GM10266 (cell line): Measurements from ENCODE around the gene EVPLL.

Experiments
- DNase-seq: peaks from one replicate; pipeline ENCODE4 v3.0.0; 2012; ENCODE audit errors: extremely low spot score
- TF ChIP-seq, protein P1 (sequence below): IDR thresholded peaks from 2 replicates; pipeline ENCODE4 v1.5.1; 2012; ENCODE audit warnings: mild to moderate bottlenecking, low read depth; ENCODE audit not compliant: control insufficient read depth, insufficient read depth; ENCODE audit errors: missing control alignments

The EVPLL gene

GRCh38 chr17:18353541-18353940 lies 24.0 kb upstream of the EVPLL start:
- TF ChIP-seq, protein P1, sequence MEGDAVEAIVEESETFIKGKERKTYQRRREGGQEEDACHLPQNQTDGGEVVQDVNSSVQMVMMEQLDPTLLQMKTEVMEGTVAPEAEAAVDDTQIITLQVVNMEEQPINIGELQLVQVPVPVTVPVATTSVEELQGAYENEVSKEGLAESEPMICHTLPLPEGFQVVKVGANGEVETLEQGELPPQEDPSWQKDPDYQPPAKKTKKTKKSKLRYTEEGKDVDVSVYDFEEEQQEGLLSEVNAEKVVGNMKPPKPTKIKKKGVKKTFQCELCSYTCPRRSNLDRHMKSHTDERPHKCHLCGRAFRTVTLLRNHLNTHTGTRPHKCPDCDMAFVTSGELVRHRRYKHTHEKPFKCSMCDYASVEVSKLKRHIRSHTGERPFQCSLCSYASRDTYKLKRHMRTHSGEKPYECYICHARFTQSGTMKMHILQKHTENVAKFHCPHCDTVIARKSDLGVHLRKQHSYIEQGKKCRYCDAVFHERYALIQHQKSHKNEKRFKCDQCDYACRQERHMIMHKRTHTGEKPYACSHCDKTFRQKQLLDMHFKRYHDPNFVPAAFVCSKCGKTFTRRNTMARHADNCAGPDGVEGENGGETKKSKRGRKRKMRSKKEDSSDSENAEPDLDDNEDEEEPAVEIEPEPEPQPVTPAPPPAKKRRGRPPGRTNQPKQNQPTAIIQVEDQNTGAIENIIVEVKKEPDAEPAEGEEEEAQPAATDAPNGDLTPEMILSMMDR = no peak
- no peak for DNase-seq

DNA sequence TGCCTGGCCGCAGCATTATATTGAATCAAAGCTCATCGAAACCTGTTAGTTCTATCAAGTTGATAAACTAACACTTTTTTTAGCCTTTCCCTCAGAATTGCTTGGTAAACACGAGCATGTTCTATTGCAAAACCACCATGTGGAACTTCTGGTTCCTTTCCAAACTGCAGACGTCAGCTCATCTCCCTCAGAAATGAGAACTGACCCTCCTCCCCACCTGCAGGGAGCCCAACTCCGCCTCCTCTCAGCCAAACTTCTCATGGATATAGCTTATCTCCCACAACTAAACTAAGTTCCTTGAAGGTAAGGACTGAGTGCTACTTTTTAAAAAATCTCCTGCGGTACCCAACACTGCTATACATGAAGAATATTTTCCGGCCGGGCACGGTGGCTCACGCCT lies 21.0 kb upstream of the EVPLL start:
- TF ChIP-seq, protein P1 = no peak
- no peak for DNase-seq

DNA sequence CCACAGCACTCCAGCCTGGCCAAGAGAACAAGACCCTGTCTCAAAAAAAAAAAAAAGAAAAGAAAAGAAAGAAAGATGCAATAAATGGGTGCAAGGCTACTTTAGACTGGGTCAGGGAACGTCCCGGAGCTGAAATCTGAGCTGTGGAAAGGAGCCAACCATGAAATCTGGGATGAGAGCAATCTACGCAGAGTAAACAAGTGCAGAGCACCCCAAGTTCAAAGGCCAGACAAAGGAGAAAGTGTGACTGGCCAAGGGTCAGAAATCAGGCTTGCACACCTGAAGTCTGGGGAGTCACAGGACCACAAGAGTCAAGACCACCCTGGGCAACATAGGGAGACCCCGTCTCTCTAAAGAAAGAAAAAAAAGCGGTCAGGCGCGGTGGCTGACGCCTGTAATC lies 17.1 kb upstream of the EVPLL start:
- TF ChIP-seq, protein P1 = no peak
- no peak for DNase-seq

DNA sequence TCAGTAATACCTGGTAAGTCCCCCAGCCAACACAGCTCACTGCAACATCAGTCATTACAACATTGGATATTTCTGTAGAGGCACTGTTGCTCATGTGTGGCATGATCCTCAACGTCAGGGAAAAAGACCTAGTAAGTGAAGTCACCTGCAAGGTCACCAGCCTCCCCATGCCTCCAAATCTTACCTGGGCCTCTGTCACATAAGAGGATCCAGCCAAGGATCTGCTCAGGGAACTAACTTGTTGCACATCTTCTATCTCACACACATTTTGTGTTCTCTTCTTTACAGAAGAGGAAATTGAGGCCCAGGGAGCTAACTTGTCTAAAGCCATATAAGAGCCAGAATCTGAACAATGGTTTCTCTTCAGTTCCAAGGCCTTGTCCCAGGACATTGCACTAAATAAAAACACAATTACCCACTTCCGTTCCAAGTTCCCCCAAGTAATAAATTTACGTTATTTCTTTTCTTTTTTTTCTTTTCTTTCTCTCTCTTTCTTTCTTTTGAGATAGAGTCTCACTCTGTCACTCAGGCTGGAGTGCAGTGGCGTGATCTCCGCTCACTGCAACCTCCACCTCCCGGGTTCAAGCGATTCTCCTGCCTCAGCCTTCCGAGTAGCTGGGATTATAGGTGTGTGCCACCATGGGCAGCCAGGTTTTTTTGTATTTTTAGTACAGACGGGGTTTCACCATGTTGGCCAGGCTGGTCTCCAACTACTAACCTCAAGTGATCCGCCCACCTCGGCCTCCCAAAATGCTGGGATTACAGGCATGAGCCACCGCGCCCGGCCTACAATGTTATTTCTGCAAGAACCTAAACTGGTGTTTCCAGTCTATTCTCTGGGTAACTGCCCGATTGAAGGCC lies 15.5 kb upstream of the EVPLL start:
- DNase-seq = no peak
- TF ChIP-seq, protein P1 = no peak

DNA sequence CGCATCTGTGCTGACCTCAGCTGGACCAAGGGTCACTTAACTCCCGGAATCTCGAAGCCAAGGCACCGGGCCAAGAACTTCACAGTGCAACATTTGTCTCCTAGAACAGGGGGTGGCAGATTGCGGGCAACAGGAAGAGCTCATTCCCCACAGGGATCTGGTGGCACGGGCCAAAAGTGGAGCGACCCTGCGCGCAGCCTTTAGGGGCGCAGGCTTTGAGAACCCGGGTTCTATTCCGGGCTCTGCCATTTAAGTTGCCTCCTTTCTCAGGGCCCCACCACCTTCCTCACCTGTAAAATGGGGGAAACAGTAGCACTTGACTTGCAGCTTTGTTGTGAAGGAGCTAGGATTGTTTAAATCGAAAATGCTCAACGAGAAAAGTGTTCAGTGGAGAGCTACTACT lies 14.9 kb upstream of the EVPLL start:
- DNase-seq = no peak
- TF ChIP-seq, protein P1 = no peak

DNA sequence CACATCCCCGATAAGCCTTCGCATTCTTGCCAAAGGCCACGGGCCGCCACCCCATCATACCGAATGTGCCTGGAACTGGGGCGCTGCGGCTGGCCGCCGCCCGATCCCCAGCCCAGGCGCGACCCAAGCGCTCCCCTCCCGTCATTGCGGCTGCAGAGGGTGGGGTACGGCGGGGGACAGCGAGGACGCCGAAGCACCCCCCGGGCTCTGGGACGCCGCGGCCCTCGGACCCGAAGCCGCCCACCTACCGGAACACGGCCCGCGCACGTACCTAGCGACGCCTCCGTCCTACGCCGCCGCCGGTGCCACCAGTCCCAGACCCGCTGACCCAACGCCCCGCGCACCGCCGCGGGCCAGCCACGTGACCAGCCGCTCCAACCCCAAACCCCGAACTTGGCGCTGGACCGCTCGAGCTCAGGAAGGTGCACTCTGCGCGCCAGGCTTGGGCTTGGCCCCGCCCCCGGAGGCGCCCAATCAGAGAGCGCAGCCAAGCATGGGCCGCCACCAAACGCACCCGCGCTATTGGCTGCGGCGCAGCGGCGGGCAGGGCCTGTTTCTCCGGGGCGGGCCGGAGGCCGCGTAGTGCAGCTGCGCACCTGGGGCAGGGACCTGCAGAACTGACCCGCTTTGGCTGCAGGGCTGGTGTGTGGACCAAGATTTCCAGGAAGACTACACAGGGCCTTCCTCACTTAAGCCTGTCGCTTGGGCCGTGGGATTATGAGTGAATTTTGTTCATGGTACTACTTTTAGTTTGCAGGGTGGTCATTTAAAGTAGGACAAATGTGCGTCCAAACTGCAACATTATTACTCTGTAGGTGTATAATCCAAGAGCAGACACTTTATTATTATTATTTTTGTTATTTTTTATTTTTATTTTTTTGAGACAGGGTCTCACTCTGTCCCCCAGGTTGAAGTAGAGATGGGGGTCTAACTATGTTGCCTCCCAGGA lies 14.2 kb upstream of the EVPLL start, which contains the start of gene SHMT1:
SHMT1 (minus strand) TSS at position 450 of the 949 bp plus-strand sequence. CDS start 7,569 bp downstream, outside the sequence.
- DNase-seq = peak; percentile 96
- TF ChIP-seq, protein P1 = no peak
